Panc1 (cell line): ENCODE measurements around the gene PXYLP1. TPM values are rescaled to one million over a fixed set of nuclear protein-coding genes. Genes with fewer than 3 reads are reported as not detected.

Experiments used
- ATAC-seq: fragments of 200-7000 bp; cut with Tn5 transposase; 2 replicates; pipeline ENCODE4 v1.9.1; 2020; ENCODE audit warnings: mild to moderate bottlenecking, moderate library complexity
- BruUV-seq: library from RNA; stranded (reverse); fragments of 400-500 nt; replicated peaks from 2 replicates; lab custom pipeline; 2021; lab: Mats Ljungman, UMichigan
- CTCF ChIA-PET: fragments of 300-600 bp; sonication (Branson Sonifier 250); formaldehyde crosslinking; loops from one replicate; lab custom pipeline; 2022; ENCODE audit warnings: antibody characterized with exemption; lab: Charles Lee
- POLR2A ChIA-PET: fragments of 300-600 bp; sonication (Branson Sonifier 250); formaldehyde crosslinking; loops from one replicate; lab custom pipeline; 2022; ENCODE audit warnings: antibody characterized with exemption; lab: Charles Lee
- DNase-seq: peaks from one replicate; pipeline ENCODE4 v3.0.0-alpha.2; 2010; ENCODE audit warnings: low read depth, low spot score
- H3K27ac ChIP-seq: 2 replicates; pipeline ENCODE4 v1.5.1; 2011; ENCODE audit warnings: mild to moderate bottlenecking, low read length, inconsistent platforms
- H3K27me3 ChIP-seq: fragments of 200-500 bp; sonication (Bioruptor generic); 2 replicates; pipeline ENCODE4 v1.6.0; 2014; ENCODE audit warnings: low read length, inconsistent platforms; ENCODE audit not compliant: control insufficient read depth, insufficient read depth
- H3K36me3 ChIP-seq: fragments of 200-500 bp; sonication (Bioruptor generic); 2 replicates; pipeline ENCODE4 v1.5.1; 2014; ENCODE audit warnings: inconsistent platforms, mild to moderate bottlenecking, low read length, moderate library complexity; ENCODE audit not compliant: control insufficient read depth, insufficient read depth
- H3K4me1 ChIP-seq: 2 replicates; pipeline ENCODE4 v1.5.1; 2011; ENCODE audit warnings: inconsistent platforms, mild to moderate bottlenecking, low read length, moderate library complexity; ENCODE audit not compliant: control insufficient read depth, insufficient read depth
- H3K4me3 ChIP-seq, 2 experiments: 2 replicates each; pipeline ENCODE4 v1.5.1; 2011 to 2012; ENCODE audit warnings: low read depth in 2 of 2, low read length in 2 of 2, mild to moderate bottlenecking in 2 of 2, inconsistent platforms in 1 of 2, moderate library complexity in 1 of 2
- H3K9me3 ChIP-seq: fragments of 200-500 bp; sonication (Bioruptor generic); 2 replicates; pipeline ENCODE4 v1.5.1; 2014; ENCODE audit warnings: low read depth, mild to moderate bottlenecking, inconsistent platforms, low read length, moderate library complexity; ENCODE audit not compliant: control insufficient read depth, insufficient read depth
- CTCF ChIP-seq: fragments of 450-650 bp; IDR thresholded peaks from 2 replicates; pipeline ENCODE4 v1.5.1; 2017; ENCODE audit warnings: mild to moderate bottlenecking
- POLR2AphosphoS5 ChIP-seq: IDR thresholded peaks from 2 replicates; pipeline ENCODE4 v1.6.1; 2012; ENCODE audit warnings: mild to moderate bottlenecking, low read depth, low read length, moderate library complexity
- REST ChIP-seq, 2 experiments: IDR thresholded peaks; 2 replicates each; pipeline ENCODE4 v1.6.1; 2011 to 2012; ENCODE audit warnings: low read depth in 2 of 2, control low read depth in 1 of 2, low read length in 1 of 2, mild to moderate bottlenecking in 1 of 2, moderate library complexity in 1 of 2; ENCODE audit not compliant: insufficient read depth in 1 of 2
- SIN3A ChIP-seq: IDR thresholded peaks from 2 replicates; pipeline ENCODE4 v1.6.1; 2012; ENCODE audit warnings: low read depth, mild to moderate bottlenecking, low read length, moderate library complexity, borderline replicate concordance; ENCODE audit not compliant: insufficient read depth
- TCF7L2 ChIP-seq: IDR thresholded peaks from 2 replicates; pipeline ENCODE4 v1.6.1; 2011; ENCODE audit warnings: mild to moderate bottlenecking, low read depth, low read length, inconsistent platforms
- in situ Hi-C: cut with HindIII; loops from 2 replicates; pipeline ENCODE4 v1.10.0; 2016; ENCODE audit warnings: low sequenced_read_pairs, low pct_unique_long_range_greater_than_20kb
- intact Hi-C: fragments of 100-400 bp; cut with micrococcal nuclease; formaldehyde crosslinking; loops from one replicate; pipeline ENCODE4 v1.10.0; 2022; ENCODE audit not compliant: unreplicated experiment
- total RNA-seq: library from RNA; stranded (reverse); gene quantifications from one replicate; pipeline ENCODE4 v1.2.1, GENCODE V29; 2021; ENCODE audit not compliant: unreplicated experiment

PXYLP1 gene
- total RNA-seq, 1 experiment from 2014 or later: 1.4 TPM

- in situ Hi-C loops (no loop called here), intact Hi-C loops (no loop called here)
- Histone ChIP-seq H3K4me1 (no peaks in the 10 kb centered on the region), H3K27me3 (peaks cover 2% of the 10 kb centered on the region; the same call in 1 of the 2 replicates), H3K4me3 (no peak overlapping the region), H3K36me3 (no peaks in the 10 kb centered on the region), H3K9me3 (no peaks in the 10 kb centered on the region), H3K27ac (no peak overlapping the region)
- POLR2A ChIA-PET: no interaction called here
- no peak for ATAC-seq
- DNase-seq: no peak
- BruUV-seq: no TSS peak
- CTCF ChIA-PET: interaction anchor here (0.6 to 0.7 kb wide), 2 partner anchors 39 to 895 kb away, joined by 5 read pairs; no protein-coding TSS in a partner anchor
- TF ChIP-seq REST (IDR thresholded peaks at IDR 0.05; ENCODE audit: insufficient read depth in 1 of 2, low read depth in 2 of 2, low read length in 1 of 2): no peak
- no peak for TF ChIP-seq CTCF
- TF ChIP-seq POLR2AphosphoS5: no peak
- TF ChIP-seq TCF7L2: no peak
- TF ChIP-seq SIN3A: no peak
Measured at GRCh38 chr3:141267629-141268028, 36.0 kb downstream of the PXYLP1 start.

GRCh38 chr3:141268306-141268705, 36.7 kb downstream of the PXYLP1 start:
- ChIA-PET CTCF (no interaction called here), POLR2A (no interaction called here)
- Histone ChIP-seq H3K4me3 (no peak overlapping the region), H3K36me3 (no peaks in the 10 kb centered on the region), H3K4me1 (no peaks in the 10 kb centered on the region), H3K27ac (no peak overlapping the region), H3K9me3 (no peaks in the 10 kb centered on the region), H3K27me3 (peaks cover 2% of the 10 kb centered on the region; the same call in 1 of the 2 replicates)
- no TSS peak for BruUV-seq
- TF ChIP-seq SIN3A (no peak), TCF7L2 (no peak), REST (IDR thresholded peaks at IDR 0.05; ENCODE audit: insufficient read depth in 1 of 2, low read depth in 2 of 2, low read length in 1 of 2) (no peak), POLR2AphosphoS5 (no peak), CTCF (no peak)
- in situ Hi-C loops (no loop called here), intact Hi-C loops (no loop called here)
- DNase-seq: no peak
- no peak for ATAC-seq
